GM21717 (cell line): ENCODE data around the gene MYCN.
"Not testable (repeated sequence)": the region's sequence is repeated elsewhere in the genome, so short reads cannot be mapped to it uniquely, and the experiment has no call there.

ENCODE experiments used
- ATAC-seq: cut with Tn5 transposase; IDR thresholded peaks from one replicate; pipeline ENCODE4 v1.9.1; 2021; ENCODE audit warnings: mild to moderate bottlenecking, moderate library complexity; ENCODE audit not compliant: unreplicated experiment

Gene MYCN

DNA sequence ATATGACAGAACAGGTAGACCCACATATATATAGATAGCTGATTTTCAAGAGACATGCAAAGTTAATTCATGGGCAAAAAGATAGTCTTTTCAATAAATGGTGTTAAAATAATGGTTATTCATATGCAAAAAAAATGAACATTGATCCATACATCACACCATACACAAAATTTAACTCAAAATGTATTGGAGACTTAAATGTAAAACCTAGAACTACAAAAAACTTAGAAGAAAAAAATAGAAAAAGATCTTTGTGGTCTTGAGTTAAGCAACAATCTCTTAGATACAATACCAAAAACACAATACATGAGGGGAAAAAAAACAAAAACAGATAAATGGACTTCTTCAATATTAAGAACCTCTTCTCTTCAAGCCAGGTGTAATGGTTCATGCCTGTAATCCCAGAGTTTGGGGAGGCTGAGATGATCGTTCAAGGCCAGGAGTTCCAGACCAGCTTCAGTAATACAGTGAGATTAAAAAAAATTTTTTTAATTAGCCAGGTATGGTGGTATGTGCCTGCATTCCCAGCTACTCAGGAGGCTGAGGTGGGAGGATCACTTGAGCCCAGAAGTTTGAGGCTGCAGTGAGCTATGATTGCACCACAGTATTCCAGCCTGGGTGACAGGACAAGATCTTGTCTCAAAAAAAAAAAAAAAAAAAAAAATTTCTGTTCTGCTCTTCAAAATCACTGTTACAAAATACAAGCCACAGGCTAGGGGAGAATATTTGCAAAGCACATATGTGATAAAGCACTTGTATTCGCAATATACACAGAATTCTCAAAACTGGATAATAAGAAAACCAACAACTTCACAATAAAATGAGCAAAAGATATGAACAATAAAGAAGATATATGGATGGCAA, 32.7 kb upstream of the MYCN start:
- ATAC-seq = no peak

DNA sequence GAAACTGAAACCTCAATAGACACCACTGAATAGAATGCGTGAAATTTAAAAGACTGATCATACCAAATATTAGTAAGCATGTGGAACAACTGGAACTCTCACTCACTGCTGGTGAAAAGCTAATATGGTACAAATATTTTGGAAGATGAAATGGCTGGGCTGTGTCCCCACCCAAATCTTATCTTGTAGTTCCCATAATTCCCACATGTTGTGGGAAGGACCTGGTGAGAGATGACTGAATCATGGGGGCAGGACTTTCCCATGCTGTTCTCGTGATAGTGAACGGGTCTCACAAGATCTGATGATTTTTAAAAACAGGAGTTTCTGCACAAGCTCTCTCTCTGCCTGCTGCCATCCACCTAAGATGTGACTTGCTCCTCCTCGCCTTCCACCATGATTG, 32.0 kb upstream of the MYCN start:
- ATAC-seq = no peak

GRCh38 chr2:15909157-15909556, 31.2 kb upstream of the MYCN start:
- ATAC-seq = no peak

GRCh38 chr2:15909736-15910135, 30.6 kb upstream of the MYCN start:
- ATAC-seq = no peak

DNA sequence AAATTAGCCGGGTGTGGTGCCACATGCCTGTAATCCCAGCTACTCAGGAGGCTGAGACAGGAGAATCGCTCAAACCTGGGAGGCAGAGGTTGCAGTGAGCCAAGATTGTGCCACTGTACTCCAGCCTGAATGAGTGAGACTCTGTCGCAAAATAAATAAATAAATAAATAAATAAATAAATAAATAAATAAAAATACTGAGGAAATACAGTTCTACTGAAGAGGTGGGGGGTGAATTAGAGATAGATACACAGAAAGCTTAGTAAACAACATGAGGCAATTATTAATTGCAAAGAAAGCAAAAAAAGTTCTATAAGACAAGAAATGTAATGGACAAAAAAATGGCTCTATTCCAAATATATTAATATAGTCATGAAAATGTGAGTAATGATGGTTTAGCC, 29.1 kb upstream of the MYCN start:
- not testable (repeated sequence) for ATAC-seq

DNA sequence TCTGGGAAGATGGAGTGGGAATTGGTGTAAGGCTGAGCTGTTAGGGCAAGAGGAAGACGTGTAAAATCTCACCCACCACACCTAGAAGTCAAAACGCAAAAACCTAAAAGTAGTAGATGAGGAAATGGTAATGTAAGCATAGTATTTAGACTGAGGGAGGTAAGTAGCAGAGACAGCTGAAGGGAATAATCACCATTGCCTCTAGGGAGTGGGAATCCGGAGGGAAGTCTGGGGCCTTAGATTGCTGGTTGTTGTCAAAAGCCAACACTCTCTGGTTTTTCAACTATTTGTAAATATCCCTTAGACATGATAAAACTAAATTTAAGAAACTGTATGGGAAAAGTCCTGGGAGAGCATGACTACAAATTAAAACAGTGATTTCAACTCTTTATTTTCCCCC, 28.7 kb upstream of the MYCN start:
- ATAC-seq = no peak

GRCh38 chr2:15912203-15912602, 28.1 kb upstream of the MYCN start:
- no peak for ATAC-seq

DNA sequence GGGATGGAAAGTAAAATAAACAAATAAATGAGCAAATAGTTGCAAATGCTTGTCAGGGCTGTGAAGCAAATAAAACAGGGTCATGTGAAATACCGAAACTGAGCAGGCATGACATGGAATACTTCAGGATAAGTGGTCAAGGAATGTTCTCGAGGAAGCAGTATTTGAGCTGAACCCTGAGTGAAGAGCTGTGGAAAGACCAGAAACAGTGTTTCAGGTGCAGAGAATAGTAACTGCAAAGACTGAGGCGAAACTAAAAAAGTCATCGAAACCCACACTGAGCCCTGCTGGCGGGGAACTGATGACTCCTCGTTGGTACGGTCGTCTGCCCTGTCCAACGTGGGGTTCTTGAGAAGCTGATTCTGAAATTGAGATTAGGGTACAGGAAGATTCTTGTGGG, 27.2 kb upstream of the MYCN start:
- no peak for ATAC-seq

DNA sequence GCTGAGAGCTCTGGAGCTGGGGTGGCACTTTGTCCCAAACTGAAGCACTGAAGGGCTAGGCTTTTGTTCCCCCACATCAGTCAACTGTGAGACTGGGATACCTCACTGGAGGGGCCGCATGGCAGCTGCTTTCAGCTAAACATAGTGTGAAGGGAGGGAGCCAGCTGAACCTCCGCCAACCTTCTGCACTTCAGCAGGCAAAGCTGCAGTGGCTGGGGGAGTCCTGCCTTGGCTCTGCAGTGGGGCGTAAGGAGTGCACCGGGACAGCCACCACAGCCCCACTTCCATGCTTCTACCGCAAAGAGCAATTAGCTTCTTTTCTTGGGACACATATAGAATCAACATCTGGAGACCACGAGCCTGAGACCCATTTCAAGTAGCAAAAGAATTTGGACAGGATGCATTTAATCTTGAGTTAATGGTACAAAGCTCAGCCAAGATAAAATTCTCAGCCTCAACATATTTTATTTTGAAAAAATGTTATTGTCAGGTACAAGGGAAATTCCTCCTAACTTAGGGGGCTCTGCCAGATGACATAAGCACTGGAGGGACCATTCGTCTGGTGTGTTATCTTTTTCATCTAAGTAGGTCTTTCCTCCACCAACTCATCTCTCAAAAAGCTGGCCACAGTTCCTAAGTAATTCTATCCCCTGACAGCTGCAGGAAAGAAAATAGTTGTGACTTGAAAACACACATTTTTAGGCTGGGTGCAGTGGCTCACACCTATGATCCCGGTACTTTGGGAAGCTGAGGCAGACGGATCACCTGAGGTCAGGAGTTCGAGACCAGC, 25.6 kb upstream of the MYCN start:
- no peak for ATAC-seq

GRCh38 chr2:15915546-15915945, 24.8 kb upstream of the MYCN start:
- not testable (repeated sequence) for ATAC-seq

GRCh38 chr2:15916336-15916735, 24.0 kb upstream of the MYCN start:
- ATAC-seq = no peak

- no peak for ATAC-seq
These were observed 21.5 kb upstream of the MYCN start for GRCh38 chr2:15918761-15919356.

GRCh38 chr2:15919716-15920434, 20.5 kb upstream of the MYCN start:
- no peak for ATAC-seq

- no peak for ATAC-seq
These were observed 19.7 kb upstream of the MYCN start for GRCh38 chr2:15920696-15921095.

DNA sequence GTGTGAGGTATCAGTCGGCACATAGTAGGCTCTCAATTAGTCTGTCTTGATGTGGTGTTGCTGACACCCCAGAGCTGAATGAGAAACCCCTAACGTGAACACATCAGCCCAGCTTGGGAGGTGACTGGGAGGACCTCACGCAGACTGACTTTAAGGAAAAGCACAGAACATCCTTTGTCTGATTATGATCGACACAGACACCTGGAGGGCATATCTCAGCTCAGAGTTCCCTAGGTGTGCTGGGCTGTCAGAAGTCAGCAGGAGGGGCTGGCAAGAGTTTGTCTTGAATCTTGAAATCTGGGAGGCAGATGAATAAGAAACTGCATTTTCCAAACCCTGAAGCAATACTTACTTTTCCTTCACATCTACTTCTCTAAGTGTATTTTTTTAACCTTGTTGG, 16.8 kb upstream of the MYCN start:
- ATAC-seq = no peak

GRCh38 chr2:15925819-15926218, 14.5 kb upstream of the MYCN start:
- no peak for ATAC-seq

GRCh38 chr2:15926252-15926651, 14.1 kb upstream of the MYCN start:
- ATAC-seq = no peak

DNA sequence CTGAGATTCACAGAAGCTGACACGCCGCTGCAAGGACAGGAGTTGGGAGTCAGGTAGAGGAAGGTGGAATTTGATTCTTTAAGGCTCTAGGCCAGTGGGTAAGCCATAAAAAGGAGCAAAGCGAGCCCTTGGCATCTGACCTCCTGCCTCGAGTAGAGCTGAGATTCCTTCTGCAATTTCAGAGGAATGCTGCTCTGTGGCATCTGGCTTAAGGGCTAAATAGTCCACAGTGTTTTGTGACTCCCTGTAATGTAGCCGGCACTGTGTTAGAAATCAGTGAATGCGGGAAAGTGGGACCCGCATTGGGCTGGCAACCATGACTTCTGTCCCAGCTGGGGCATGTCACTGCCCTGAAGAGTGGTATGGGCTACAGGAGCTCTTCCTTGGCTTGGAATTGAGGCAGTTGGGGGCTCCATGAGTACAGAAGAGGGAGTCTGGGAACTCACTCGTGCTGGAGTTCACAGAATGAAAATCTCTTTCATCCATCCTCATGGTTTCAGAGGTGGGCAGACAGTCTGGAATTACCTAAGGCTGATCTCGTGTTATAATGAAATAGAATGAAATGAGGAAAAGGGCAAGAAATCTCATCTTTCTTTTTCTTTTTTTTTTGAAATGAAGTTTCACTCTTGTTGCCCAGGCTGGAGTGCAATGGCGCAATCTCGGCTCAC, 12.7 kb upstream of the MYCN start:
- no peak for ATAC-seq

- ATAC-seq = not testable (repeated sequence)
These were observed 11.3 kb upstream of the MYCN start for GRCh38 chr2:15929008-15929407.

GRCh38 chr2:15929861-15930260, 10.5 kb upstream of the MYCN start:
- ATAC-seq = no peak
